Measurements from ENCODE around the gene TFG. TPM values are rescaled to one million over a fixed set of nuclear protein-coding genes. Genes with fewer than 3 reads are reported as not detected.

TFG gene
- total and polyA plus RNA-seq, 2 of the 4 experiments (the other 2 are of a cell fraction) = 47.7 to 165 TPM

- Histone ChIP-seq H4K20me1 (ENCODE audit: insufficient read depth, low read length) (no peaks in the 10 kb centered on the region), H3K18ac (ENCODE audit: low read depth, low read length) (no peak overlapping the region), H3K27ac (ENCODE audit: insufficient read depth, low read length) (no peak overlapping the region), H4K8ac (ENCODE audit: low read depth in 2 of 2, low read length in 2 of 2) (no peak overlapping the region), H3K9me3 (ENCODE audit: control insufficient read depth, insufficient read depth, low read length) (no peaks in the 10 kb centered on the region), H3K23ac (ENCODE audit: low read depth, low read length) (no peak overlapping the region), H3K4ac (ENCODE audit: low read depth, low read length) (no peak overlapping the region), H3K79me1 (ENCODE audit: low read depth in 1 of 2, low read length in 2 of 2) (no peaks in the 10 kb centered on the region), H2BK20ac (ENCODE audit: low read depth, low read length) (no peak overlapping the region), H3K4me3 (ENCODE audit: insufficient read depth, low read depth, low read length) (no peak overlapping the region), H3K4me1 (ENCODE audit: control insufficient read depth, insufficient read depth, low read length) (no peaks in the 10 kb centered on the region), H2BK120ac (ENCODE audit: low read depth, low read length) (no peak overlapping the region), H3K14ac (replicated peaks; ENCODE audit: low read depth, low read length) (no peak overlapping the region), H3K9me1 (ENCODE audit: insufficient read depth, low read length) (0 out of 2 replicates have a peak, but pooled peaks cover under 1% of the 10 kb centered on the region), H4K91ac (ENCODE audit: insufficient read depth, low read depth, low read length) (no peak overlapping the region), H3K36me3 (ENCODE audit: control insufficient read depth, insufficient read depth, low read length) (0 out of 2 replicates have a peak, but pooled peaks cover 1% of the 10 kb centered on the region), H3K27me3 (ENCODE audit: control insufficient read depth, insufficient read depth, low read length) (no peaks in the 10 kb centered on the region), H4K5ac (ENCODE audit: low read depth, low read length) (no peak overlapping the region), H2BK15ac (ENCODE audit: low read depth, low read length) (no peak overlapping the region), H3K56ac (ENCODE audit: extremely low read depth, insufficient read depth, low read length) (no peak overlapping the region), H3K4me2 (ENCODE audit: low read depth, low read length) (no peak overlapping the region), H2AK5ac (ENCODE audit: low read depth, low read length) (no peak overlapping the region), H2AFZ (replicated peaks; ENCODE audit: low read length, poor library complexity) (no peak overlapping the region), H2BK5ac (ENCODE audit: low read depth, low read length, poor library complexity, severe bottlenecking) (no peak overlapping the region), H2AK9ac (replicated peaks; ENCODE audit: low read depth, low read length, poor library complexity) (no peak overlapping the region), H3K9ac (ENCODE audit: low read depth, low read length) (no peak overlapping the region)
- 40% methylated on average over 1 of the region's 4 CpGs; no CpG with 5 or more reads in 1 of the 2 experiments for WGBS, 2 experiments (ENCODE audit: extremely low coverage in 2 of 2, insufficient read length in 1 of 2)
- intact Hi-C loops (cut with micrococcal nuclease) (loop anchor here (5.0 kb wide), 1 partner anchor 37 kb away; no protein-coding TSS in a partner anchor), in situ Hi-C loops (cut with MboI; ENCODE audit: low sequenced_read_pairs) (no loop called here), dilution Hi-C loops (cut with HindIII; ENCODE audit: low sequenced_read_pairs, unreplicated experiment) (no loop called here)
- POLR2A ChIA-PET (ENCODE audit: unreplicated experiment) = no interaction called here
- no peak for TF ChIP-seq POLR2A (IDR thresholded peaks at IDR 0.05; ENCODE audit: low read depth, low read length)
- TF ChIP-seq CTCF (conservative IDR thresholded peaks at IDR 0.05; ENCODE audit: low read depth, low read length) = no peak
- TF ChIP-seq BHLHE40 (IDR thresholded peaks at IDR 0.05; ENCODE audit: low read depth, low read length) = no peak
- no peak for TF ChIP-seq USF2 (IDR thresholded peaks at IDR 0.05; ENCODE audit: low read depth, low read length)
- TF ChIP-seq FOS (IDR thresholded peaks at IDR 0.05; ENCODE audit: low read depth, low read length) = no peak
- TF ChIP-seq ELK1 (IDR thresholded peaks at IDR 0.05; ENCODE audit: borderline replicate concordance, low read depth, low read length) = no peak
- CTCF ChIA-PET = interaction anchor here (0.9 kb wide), 1 partner anchor 62 kb away, joined by 3 read pairs; no protein-coding TSS in a partner anchor
- DNase-seq (no peak), ATAC-seq (ENCODE audit: low read depth) (no peak)
- no TSS peak for BruUV-seq (replicated peaks)
These were observed 51.1 kb downstream of the TFG start for GRCh38 chr3:100760377-100760776.

Data from IMR-90 (cell line).